Adrenal gland (tissue), 5 donors: ENCODE measurements around the gene HGS.

Experiments
- CTCF ChIP-seq, 6 experiments: fragments of 450-650 bp in 4 of 6; fragments of 200-600 bp in 2 of 6; sonication (generic) in 1 of 6; IDR thresholded peaks; 1 replicate in 5 of 6; 2 replicates in 1 of 6; pipeline versions ENCODE4 v1.5.1 to v1.8.0; 2016 to 2021; ENCODE audit warnings: antibody characterized with exemption in 6 of 6, mild to moderate bottlenecking in 2 of 6, moderate library complexity in 1 of 6
- POLR2A ChIP-seq, 2 donors: fragments of 450-650 bp; IDR thresholded peaks; one replicate each; pipeline ENCODE4 v1.6.1; 2017; ENCODE audit warnings: antibody characterized with exemption in 2 of 2, mild to moderate bottlenecking in 2 of 2, moderate library complexity in 1 of 2
- donor health status: DM: no; HTN: no; CAD: no.

GRCh38 chr17:81650951-81651350, 32.9 kb upstream of the HGS start:
- no peak for TF ChIP-seq CTCF (IDR thresholded peaks at IDR 0.05)
- no peak for TF ChIP-seq POLR2A (IDR thresholded peaks at IDR 0.05)
